ENCODE data around the gene AKT2. TPM values are rescaled to one million over a fixed set of nuclear protein-coding genes. Genes with fewer than 3 reads are reported as not detected.
A peak's percentile ranks its signal among the peaks of the same experiment; 100 is the strongest.
"Not testable (repeated sequence)": the region's sequence is repeated elsewhere in the genome, so short reads cannot be mapped to it uniquely, and the experiment has no call there.

The AKT2 gene
- 76.5 and 78.4 TPM in 2 replicates for total RNA-seq (2014; rRNA removed; shearing (Covaris generic))

DNA sequence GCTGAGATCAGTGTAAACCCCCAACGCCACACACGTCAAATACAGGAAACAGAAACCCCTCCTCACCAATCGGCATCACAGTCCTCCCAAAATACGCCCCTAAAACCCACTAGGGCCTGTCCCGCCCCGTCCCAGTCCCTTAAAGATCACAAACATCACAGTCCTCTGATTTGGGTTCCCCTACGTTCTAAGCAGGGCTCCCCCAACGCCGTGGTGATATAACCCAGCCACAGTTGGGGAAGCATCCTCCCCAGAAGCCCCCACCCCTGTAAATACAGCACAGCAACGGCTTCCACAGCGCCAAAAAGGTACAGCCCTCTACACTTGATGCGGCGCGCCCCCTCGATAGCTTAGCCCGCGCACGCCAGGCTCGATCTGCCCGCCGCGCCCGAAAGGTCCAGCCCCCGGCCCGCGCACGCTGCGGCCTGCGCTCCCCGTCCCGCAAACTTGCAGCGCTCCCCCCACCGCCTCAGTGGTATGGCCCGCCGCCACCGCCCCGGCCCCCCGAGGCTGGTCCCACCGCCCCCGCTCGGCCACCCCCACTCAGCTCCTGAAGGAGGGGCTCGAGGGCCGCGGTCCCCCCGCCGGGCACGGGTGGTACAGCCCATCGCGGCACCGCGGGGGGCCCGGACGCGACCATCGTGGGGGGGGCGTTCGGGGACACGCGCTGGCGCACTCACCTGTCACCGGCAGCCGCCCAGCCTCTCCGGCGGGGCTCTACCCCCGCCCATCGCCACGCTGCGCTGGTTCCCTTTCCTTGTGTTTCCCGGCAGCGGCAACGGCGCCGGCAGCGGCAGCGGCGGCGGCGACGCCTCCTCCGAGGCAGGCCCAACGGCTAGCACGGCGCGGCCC lies at the start of gene AKT2:
AKT2 (minus strand) TSS at position 845 of the 852 bp plus-strand sequence. CDS start 20,078 bp downstream, outside the sequence.
- DNase-seq (ENCODE audit: low spot score): peak; percentile 6

GRCh38 chr19:40333083-40333482 lies 47.9 kb upstream of the AKT2 start:
- DNase-seq (ENCODE audit: low spot score): not testable (repeated sequence)

- no peak for DNase-seq (ENCODE audit: low spot score)
Observed at GRCh38 chr19:40332669-40333068, 47.5 kb upstream of the AKT2 start.

DNA sequence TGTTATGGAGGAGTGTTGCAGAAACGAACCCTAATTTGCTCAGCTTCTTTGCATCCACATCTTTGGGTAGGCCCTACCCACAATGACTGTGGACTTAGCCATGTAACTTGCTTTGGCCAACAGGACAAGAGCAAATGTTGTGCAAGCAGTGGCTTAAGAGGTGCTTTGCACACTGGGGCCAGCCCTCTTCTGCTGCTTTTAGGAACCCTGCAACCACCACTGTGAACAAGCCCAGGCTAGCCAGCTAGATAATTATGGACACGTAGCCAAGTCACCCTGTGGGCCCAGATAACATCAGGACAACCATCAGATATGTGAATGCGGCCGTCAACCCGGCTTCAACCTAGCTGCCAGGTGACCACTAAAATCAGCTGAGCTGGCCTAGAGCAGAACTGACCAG lies 45.9 kb upstream of the AKT2 start:
- DNase-seq (ENCODE audit: low spot score): no peak

- no peak for DNase-seq (ENCODE audit: low spot score)
Observed at GRCh38 chr19:40326201-40326600, 41.1 kb upstream of the AKT2 start.

DNA sequence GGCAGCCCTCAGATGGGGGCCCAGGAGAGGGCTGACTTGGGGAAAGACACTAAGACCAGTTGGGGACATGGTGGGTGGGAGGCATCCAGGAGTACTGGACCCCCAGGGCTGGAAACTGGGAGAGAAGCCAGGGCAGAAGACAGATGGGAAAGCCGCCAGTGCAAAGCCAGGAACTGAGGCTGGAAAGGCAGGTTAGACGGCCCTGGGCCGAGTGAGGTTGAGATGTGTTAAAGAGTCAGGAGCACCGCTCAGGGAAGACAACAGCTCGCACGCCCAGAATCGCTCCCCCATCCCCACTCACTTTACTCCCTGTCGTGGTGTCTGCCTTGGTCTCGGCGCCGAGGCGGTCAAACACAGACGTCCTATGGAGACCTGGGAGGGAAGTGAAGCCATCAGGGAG lies 38.6 kb upstream of the AKT2 start:
- no peak for DNase-seq (ENCODE audit: low spot score)

GRCh38 chr19:40322951-40323615 lies 37.9 kb upstream of the AKT2 start:
- DNase-seq (ENCODE audit: low spot score): peak; percentile 12

GRCh38 chr19:40322271-40322610 lies 37.1 kb upstream of the AKT2 start:
- DNase-seq (ENCODE audit: low spot score): peak; percentile 25

- DNase-seq (ENCODE audit: low spot score): no peak
Observed at GRCh38 chr19:40321566-40322270, 36.6 kb upstream of the AKT2 start.

DNA sequence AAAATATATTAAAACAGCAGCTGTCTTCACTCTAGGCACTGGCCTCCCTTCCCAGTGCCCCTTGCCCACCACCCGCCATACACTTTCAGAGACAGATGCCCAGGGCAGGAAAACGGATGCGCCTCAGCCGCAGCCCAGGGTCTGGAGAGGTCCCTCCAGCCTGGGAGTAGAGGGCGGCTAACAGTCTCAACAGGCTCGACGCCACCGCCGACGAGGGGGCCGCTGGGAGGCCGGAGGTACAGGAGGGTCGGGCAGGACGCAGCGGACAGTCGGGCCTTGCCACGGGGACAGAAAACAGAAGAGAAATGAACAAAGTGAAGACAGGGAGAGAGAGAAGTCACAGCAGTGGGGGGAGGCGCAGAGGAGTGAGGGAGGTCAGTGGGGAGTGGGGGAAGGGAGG lies 35.9 kb upstream of the AKT2 start:
- DNase-seq (ENCODE audit: low spot score): no peak

GRCh38 chr19:40320558-40320935 lies 35.4 kb upstream of the AKT2 start:
- no peak for DNase-seq (ENCODE audit: low spot score)

- no peak for DNase-seq (ENCODE audit: low spot score)
Observed at GRCh38 chr19:40317338-40317737, 32.2 kb upstream of the AKT2 start.

- no peak for DNase-seq (ENCODE audit: low spot score)
Observed at GRCh38 chr19:40315812-40316470, 30.8 kb upstream of the AKT2 start.

GRCh38 chr19:40314656-40315055 lies 29.5 kb upstream of the AKT2 start:
- DNase-seq (ENCODE audit: low spot score): no peak

GRCh38 chr19:40313229-40313983 lies 28.3 kb upstream of the AKT2 start:
- no peak for DNase-seq (ENCODE audit: low spot score)

- no peak for DNase-seq (ENCODE audit: low spot score)
Observed at GRCh38 chr19:40312533-40312932, 27.4 kb upstream of the AKT2 start.

DNA sequence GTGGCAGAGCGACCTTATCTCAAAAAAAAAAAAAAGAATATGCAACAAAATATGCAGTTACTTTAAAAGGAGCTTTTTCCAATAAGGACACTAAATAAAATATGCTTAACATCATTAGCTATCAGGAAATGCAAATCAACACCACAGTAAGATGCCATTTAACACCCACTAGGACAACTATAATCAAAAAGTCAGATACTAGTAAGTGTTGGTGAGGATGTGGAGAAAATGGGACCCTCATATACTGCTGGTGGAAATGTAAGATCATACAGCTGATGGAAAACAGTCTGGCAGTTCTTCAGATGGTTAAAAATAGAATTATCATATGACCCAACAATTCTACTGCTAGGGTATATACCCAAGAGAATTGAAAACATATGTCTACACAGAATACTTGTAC lies 24.5 kb upstream of the AKT2 start:
- no peak for DNase-seq (ENCODE audit: low spot score)

DNA sequence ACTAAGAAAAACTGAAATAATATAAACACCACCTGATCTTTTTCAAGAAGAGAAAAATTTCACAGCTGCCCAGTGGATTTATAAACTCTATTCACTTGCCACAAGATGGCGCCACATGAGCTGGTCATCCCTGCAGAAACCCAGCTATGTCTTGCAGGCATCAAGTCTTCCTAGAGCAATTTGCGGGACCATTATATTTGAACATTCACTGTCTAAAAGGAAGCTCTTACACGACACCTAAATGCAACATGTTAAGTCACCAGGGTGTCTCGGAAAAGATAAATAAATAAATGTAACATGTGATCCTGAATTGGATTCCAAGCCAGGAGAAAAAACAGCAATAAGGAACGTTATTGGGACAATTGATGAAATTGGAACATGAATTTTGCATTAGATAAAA lies 20.3 kb upstream of the AKT2 start:
- peak; percentile 81 for DNase-seq (ENCODE audit: low spot score)

- no peak for DNase-seq (ENCODE audit: low spot score)
Observed at GRCh38 chr19:40304306-40304705, 19.2 kb upstream of the AKT2 start.

DNA sequence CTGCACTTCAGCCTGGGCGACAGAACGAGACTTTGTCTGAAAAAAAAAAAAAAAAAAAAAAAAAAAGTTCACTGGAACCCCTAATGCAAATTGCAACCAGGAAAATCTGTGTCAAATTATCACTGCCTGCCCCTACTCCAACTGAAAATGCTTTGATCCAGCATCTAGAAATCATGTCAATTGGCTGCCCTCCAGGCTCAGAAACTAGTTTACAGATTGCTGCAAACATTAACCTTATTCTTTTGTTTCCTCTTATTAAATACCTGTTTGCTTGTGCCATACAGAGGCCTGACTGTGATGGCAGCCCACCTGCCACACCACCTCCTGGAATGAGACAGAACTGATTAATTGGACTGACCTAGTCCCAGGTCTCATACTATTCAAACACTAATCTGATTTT lies 18.6 kb upstream of the AKT2 start:
- no peak for DNase-seq (ENCODE audit: low spot score)

GRCh38 chr19:40302224-40303011 lies 17.3 kb upstream of the AKT2 start:
- no peak for DNase-seq (ENCODE audit: low spot score)
